GM21723 (cell line): Measurements from ENCODE around the gene FHOD3.
"Not testable (repeated sequence)": the region's sequence is repeated elsewhere in the genome, so short reads cannot be mapped to it uniquely, and the experiment has no call there.

Experiments used
- ATAC-seq: cut with Tn5 transposase; IDR thresholded peaks from one replicate; pipeline ENCODE4 v1.9.1; 2021; ENCODE audit warnings: mild to moderate bottlenecking, moderate library complexity; ENCODE audit not compliant: unreplicated experiment

Gene FHOD3

GRCh38 chr18:36535202-36535935, 237.9 kb downstream of the FHOD3 start:
- no peak for ATAC-seq

DNA sequence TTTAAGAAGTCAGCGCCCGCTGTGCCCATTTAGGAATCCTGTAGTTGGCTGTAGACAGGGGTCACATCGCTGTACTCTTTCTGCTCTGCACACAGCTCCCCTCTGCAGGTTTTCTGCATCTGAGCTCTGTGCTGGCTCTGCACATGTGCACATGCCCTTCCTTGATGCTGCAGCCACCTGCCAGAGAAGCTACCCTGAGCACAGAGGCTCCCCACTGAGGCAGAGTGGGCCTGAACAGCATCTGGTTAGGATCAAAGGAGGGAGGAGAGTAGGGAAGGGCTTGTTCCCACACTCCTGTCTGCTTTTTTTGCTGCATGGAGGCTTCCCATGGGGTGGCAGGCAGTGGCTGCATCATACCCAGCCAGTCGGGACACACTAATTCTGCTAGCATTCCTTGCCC, 238.9 kb downstream of the FHOD3 start:
- ATAC-seq, result no peak

- ATAC-seq, result no peak
Measured at GRCh38 chr18:36537289-36537688, 239.8 kb downstream of the FHOD3 start.

DNA sequence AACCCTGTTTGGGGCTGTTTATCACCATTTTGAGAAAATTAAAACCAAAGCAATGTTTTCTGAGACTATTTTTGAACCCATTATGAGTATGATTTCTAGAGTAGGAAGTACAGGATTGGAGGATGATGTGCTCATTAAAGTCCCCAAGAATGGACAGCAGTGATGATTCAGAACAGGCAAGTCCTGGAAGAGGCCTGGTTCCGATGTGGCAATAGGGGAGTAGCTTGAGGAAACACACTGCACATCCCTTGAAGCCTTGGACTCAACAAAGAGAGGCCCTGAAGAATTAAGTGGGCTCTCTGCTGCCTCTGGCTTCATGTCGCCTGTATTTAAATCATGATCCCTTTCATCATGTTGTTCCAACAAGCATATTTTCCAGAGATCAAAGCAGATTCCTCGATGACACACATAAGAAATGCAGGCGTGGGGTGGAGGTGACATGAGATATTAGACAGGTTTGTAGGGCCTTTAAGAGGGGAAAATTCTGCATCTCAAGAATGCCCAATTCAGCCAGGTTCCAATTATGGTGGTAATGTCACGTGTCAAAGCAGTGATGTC, 242.2 kb downstream of the FHOD3 start:
- ATAC-seq, result no peak

- no peak for ATAC-seq
Measured at GRCh38 chr18:36543030-36543429, 245.5 kb downstream of the FHOD3 start.

DNA sequence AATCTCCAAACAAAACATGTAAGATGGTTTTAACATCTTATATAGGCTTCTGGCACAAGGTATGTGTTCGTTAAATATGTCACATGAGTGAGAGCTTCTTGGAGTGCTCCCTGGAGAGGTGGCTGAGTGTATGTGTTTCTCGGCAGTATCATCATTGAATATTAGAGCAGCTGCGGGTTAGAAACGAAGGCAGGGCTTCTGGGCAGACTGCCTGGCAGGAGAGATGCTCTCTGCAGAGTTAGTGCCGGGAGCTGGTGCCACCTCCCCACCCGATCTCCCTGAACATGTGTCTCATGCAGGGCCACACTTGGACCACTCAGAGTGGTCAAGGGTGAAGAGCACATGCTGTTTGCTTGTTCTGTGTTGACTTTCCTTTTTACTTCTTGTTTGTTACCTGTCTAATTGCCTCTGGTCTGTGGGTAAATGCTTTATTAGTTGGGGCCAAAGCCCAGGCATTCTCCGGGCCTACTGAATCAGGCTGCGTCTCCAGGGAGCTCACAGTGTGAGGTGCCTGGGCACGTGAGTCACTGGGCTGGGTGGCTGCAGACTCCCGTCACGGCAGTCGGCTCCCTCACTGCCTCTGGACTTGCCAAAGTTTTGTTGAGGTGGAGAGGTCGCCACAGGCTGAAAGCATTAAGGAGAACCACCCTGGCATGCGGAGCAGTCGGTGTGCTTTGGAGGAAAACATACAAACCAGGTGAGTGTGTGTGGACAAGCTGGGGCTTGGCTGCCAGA, 246.6 kb downstream of the FHOD3 start:
- ATAC-seq, result no peak

GRCh38 chr18:36545821-36546427, 248.4 kb downstream of the FHOD3 start:
- no peak for ATAC-seq

- ATAC-seq, result no peak
Measured at GRCh38 chr18:36546876-36547275, 249.4 kb downstream of the FHOD3 start.

DNA sequence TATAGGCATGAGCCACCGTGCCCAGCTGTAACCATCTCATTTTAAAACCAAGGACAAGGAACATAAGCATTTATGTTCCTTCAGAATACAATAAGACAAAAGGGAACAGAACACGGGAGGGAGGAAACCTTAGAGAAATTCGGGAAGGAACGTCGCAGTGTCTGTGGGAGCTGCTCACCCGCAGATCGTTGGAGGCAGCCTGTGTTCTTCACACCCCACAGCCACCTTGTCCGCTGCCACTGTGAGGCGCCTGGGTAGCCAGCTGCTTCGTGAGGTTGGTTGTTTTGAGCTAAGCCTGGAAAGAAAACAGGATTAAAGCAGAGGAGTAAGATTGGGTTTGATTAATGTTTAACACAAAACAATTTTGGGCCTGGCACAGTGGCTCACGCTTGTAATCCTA, 250.0 kb downstream of the FHOD3 start:
- no peak for ATAC-seq

DNA sequence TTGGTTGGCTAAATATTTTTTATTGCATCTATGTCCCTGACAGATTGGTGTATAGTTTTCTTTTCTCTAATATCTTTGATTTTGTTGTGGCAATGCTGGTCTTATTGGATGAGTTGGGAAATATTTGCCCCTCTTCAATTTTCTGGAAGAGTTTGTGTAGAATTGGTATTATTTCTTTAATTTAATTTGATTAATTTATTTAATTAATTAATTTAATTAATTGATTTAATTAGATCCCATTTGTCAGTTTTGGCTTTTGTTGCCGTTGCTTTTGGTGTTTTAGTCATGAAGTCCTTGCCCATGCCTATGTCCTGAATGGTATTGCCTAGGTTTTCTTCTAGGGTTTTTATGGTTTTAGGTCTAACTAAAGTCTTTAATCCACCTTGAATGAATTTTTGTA, 253.8 kb downstream of the FHOD3 start:
- ATAC-seq, result not testable (repeated sequence)

GRCh38 chr18:36558234-36558633, 260.7 kb downstream of the FHOD3 start:
- no peak for ATAC-seq

- ATAC-seq, result no peak
Measured at GRCh38 chr18:36559149-36559857, 261.8 kb downstream of the FHOD3 start.

DNA sequence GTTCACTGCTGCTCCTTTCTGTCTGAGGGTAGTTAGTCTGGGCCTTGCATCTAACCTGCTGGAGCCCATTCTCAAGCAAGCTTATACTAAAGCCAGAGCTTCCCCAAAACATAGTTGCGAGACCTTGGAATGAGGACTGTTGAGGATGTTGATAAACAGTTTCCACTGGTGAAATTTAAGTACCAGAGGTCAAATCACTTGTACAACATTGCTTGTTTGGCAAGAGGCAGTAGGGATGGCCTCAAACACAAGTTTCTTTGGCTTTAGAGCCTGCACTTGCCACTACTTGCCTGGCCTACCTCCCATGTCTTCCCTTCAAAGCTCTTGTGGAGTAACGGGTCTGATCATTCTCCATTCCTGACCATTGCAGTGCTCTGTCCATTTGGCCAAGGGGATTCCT, 262.7 kb downstream of the FHOD3 start:
- ATAC-seq, result no peak

DNA sequence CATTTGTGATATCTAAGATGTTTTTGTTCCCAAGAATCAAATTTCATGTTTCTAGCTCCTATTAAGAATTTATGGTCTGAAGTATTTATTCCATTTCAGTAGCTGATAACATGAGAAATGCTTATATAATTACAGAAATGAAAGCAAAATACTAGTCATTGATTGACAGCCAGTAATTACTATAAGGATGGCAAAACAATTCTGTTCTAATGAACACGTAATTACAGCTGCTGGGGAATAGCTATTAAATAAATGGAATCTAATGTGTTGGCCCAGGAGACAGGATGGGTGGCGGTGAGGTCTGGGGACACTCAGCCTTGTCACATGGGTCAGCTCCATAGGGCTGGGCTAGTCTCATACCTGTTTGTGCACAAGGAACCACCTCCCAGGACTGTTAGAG, 263.5 kb downstream of the FHOD3 start:
- ATAC-seq, result no peak

DNA sequence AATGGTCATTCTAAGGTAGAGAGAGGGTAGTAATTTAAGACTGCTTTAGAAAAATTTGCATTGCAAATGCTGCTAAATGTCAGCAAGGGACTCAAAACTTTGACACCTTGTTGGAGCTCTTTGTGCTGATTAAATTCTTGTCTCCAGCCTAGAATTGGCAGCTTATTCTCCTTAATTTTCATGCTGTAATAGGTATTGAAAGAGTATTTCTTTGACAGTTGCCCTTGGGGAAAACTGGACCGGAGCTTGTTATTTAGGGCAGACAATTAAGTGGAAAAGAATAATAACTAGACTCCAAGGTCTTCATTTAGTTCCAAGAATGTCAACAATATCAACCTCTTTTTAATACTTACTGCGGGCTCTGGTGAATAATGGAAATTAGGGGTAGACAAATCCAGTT, 267.3 kb downstream of the FHOD3 start:
- no peak for ATAC-seq

- ATAC-seq, result no peak
Measured at GRCh38 chr18:36567800-36568199, 270.3 kb downstream of the FHOD3 start.

DNA sequence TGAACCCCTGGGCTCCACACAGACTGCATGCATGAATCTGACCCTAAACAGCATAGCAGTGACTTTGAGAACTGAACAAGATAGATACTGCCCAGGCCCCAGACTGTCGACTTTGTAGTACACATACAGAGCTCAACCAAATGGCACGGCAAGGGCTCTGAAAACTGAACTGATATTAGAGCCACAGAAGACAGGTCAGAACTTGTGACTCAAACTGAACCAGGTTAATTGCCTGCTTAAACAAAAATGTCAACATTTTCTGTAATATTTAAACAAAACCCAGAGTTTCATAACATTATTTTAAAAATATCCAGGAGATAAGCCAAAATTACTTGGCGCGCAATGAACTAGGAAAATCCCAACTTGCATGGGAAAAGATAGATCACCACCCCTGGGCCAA, 271.0 kb downstream of the FHOD3 start:
- no peak for ATAC-seq

DNA sequence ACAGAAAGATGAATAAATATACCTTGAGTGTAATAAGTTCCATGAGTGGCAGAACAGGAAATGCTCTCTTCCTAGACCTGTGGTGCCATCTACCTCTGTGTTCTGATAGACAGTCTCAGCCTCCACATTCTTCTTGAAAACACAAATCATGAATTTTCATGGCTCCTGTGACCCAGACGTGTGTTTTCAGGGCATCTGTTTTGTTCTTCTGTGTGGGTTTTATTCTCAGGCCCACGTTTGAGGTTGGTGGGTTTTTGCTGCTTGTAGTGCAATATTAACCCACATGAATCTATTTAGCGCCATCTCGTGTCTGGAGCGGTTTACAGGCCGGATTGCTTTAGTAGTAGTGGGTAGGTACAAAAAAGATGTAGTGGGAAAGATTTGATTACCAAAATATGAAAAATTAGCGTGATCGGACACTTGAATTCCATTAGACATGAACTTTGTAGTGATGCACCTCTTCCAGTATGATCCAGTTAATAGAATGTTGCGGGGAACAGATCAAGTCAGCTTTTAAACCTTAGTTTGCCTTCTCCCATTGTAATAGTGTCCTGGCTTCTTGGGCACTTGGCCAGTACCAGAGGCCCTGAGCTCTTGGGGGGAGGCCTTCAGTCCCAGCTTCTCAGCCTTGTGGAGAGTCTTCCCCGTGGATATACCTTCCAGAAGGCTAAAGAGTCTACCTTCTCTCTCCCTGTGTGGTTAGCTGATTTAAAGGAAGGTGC, 274.8 kb downstream of the FHOD3 start:
- peak; percentile 55 for ATAC-seq

DNA sequence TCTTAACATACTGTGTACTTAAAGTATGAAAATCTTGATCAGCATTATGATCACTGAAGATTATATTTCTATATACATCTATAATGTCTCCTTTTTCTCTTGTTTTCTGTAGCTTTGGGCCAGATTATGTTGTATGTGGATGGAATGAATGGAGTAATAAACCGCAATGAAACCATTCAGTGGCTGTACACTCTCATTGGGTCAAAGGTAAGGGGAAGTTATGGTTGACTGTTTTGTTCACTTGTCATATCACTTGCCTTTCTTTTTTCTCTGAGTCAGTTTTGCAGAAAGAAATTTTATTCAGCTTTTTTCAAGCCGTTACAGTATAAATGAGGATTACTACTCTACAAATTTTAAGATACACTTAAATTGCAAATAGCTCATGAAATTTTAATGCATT, 278.8 kb downstream of the FHOD3 start:
- no peak for ATAC-seq

GRCh38 chr18:36578871-36579710, 281.6 kb downstream of the FHOD3 start:
- ATAC-seq, result no peak
